Karpas-422 (cell line): ENCODE measurements around the gene PDE6A. TPM values are rescaled to one million over a fixed set of nuclear protein-coding genes. Genes with fewer than 3 reads are reported as not detected.

Experiments
- DNase-seq: peaks from one replicate; pipeline ENCODE4 v3.0.0-alpha.2; 2015
- H2AFZ ChIP-seq: fragments of 200-600 bp; sonication (generic); 2 replicates; pipeline ENCODE4 v1.6.1; 2014; ENCODE audit warnings: antibody characterized with exemption, low read length, mixed read lengths
- H3K27ac ChIP-seq: fragments of 200-600 bp; sonication (generic); 2 replicates; pipeline ENCODE4 v1.5.1; 2014; ENCODE audit warnings: mild to moderate bottlenecking, low read length, moderate library complexity
- H3K27me3 ChIP-seq: fragments of 200-600 bp; sonication (generic); 2 replicates; pipeline ENCODE4 v1.6.1; 2014; ENCODE audit warnings: low read length, mixed read lengths
- H3K36me3 ChIP-seq: fragments of 200-600 bp; sonication (generic); 2 replicates; pipeline ENCODE4 v1.6.1; 2014; ENCODE audit warnings: low read length, mixed read lengths; ENCODE audit not compliant: insufficient read depth
- H3K4me1 ChIP-seq: fragments of 200-600 bp; sonication (generic); 2 replicates; pipeline ENCODE4 v1.6.1; 2014; ENCODE audit warnings: mild to moderate bottlenecking, low read length, mixed read lengths
- H3K4me2 ChIP-seq: fragments of 200-600 bp; sonication (generic); 2 replicates; pipeline ENCODE4 v1.6.1; 2014; ENCODE audit warnings: low read length, low read depth, mild to moderate bottlenecking; ENCODE audit not compliant: poor library complexity, severe bottlenecking
- H3K4me3 ChIP-seq: fragments of 200-600 bp; sonication (generic); 2 replicates; pipeline ENCODE4 v1.5.1; 2014; ENCODE audit warnings: mild to moderate bottlenecking, antibody characterized with exemption, low read length, mixed read lengths
- H3K79me2 ChIP-seq: fragments of 200-600 bp; sonication (generic); 2 replicates; pipeline ENCODE4 v1.6.1; 2014; ENCODE audit warnings: mild to moderate bottlenecking, low read length, mixed read lengths
- H3K9ac ChIP-seq: fragments of 200-600 bp; sonication (generic); 2 replicates; pipeline ENCODE4 v1.6.0; 2014; ENCODE audit warnings: low read length
- H3K9me2 ChIP-seq: fragments of 200-600 bp; sonication (generic), shearing (Covaris generic); replicated peaks from 2 replicates; pipeline ENCODE4 v1.6.0; 2014; ENCODE audit warnings: mild to moderate bottlenecking, low read length, moderate library complexity; ENCODE audit not compliant: insufficient read depth
- H3K9me3 ChIP-seq: fragments of 300-700, 200-600 bp; sonication (generic); 2 replicates; pipeline ENCODE4 v1.6.1; 2014; ENCODE audit warnings: low read length, mixed read lengths
- H4K20me1 ChIP-seq: fragments of 200-600 bp; sonication (generic); 2 replicates; pipeline ENCODE4 v1.6.1; 2014; ENCODE audit warnings: mild to moderate bottlenecking, antibody characterized with exemption, low read length, low read depth; ENCODE audit not compliant: insufficient read depth
- total RNA-seq: library from RNA; depleted of rRNA; stranded (reverse); fragments of >200 nt; shearing (Covaris generic); gene quantifications from 2 replicates; pipeline ENCODE4 v1.2.3, GENCODE V29; 2014; ENCODE audit warnings: low replicate concordance

Gene PDE6A
- total RNA-seq, 1 experiment from 2014 or later, result not detected

DNA sequence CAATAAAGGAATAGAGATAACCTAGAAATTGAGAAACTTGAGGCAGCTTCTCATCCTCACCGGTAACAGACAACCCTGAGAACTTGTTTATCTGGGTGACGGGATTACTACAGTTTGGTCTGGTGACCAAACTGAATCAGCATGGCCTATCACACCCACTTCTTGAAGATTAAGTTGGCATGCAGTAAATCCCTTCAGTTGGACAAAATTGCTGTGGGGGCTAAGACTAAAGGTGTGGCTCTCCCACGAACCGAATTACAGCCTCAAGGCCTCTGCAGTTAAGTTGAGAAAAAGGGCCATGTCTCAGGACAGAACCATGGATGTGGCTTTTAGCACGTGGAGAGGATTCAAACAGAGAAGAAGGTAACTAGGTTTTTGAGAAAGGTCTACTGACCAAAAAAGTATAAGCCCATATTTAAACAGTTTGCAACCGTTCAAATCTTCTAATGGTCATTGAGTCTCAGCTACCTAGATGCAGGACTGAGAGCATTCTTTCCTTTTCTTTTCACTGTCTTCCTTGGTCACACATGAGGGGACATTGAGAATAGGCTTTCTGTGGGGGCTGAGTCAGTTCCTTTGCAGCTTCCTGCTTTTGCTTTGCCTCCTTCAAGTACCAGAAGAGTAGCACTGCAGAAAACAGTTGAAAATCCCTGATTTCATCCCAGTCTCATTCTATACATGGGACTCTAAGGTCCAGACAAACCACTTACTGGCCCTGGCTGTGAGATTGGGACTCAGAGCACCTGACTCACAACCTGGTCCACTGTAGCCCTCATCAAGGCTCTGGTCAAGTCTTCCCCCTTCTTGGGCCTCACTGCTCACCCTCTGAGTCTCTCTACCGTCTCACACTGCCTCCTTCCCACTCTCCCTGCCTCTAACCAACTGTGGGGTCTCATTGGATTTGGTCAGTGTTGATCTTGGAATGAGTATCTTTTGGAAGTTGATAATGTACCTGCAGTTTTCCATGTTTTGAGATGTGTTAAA is 30.9 kb downstream of the PDE6A start:
- Histone ChIP-seq H2AFZ (no peak overlapping the region), H3K9me3 (no peaks in the 10 kb centered on the region), H3K79me2 (no peaks in the 10 kb centered on the region), H3K4me2 (no peak overlapping the region), H4K20me1 (no peaks in the 10 kb centered on the region), H3K9ac (no peak overlapping the region), H3K36me3 (no peaks in the 10 kb centered on the region), H3K27ac (no peak overlapping the region), H3K27me3 (no peaks in the 10 kb centered on the region), H3K4me1 (0 out of 2 replicates have a peak, but pooled peaks cover 2% of the 10 kb centered on the region), H3K4me3 (no peak overlapping the region), H3K9me2 (no peaks in the 10 kb centered on the region)
- DNase-seq, result no peak

DNA sequence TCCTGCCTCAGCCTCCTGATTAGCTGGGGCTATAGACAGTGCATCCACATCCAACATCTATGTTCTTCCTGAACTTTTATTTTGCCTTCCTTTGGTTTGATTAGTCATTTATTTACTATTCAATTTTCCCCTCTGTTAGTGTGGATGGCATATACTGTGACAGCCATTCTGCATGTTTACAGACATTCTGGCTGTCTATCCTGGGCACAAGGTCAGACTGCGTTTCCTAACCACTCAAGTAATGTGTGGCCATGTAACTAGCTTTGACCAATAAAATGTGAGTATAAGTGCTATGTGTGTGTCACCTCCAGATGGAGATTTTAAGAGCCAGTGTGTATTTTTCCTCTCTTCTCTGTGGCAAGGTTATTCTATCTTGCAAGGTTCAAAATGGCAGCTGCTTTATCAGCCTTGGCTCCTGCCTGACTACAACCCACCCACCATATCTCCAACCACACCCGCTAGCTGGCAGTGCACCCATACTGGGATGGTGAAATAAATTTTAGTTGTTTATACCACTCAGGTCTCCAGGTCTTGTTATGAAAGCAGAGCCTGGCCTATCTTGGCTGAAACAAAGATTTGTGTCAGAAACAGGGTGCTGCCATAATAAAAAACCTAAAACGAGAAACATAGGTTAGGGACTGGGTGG is 32.2 kb downstream of the PDE6A start:
- Histone ChIP-seq H3K27ac (no peak overlapping the region), H3K9ac (no peak overlapping the region), H3K79me2 (no peaks in the 10 kb centered on the region), H3K9me3 (no peaks in the 10 kb centered on the region), H3K27me3 (no peaks in the 10 kb centered on the region), H3K4me2 (no peak overlapping the region), H3K36me3 (no peaks in the 10 kb centered on the region), H3K9me2 (no peaks in the 10 kb centered on the region), H3K4me3 (no peak overlapping the region), H4K20me1 (no peaks in the 10 kb centered on the region), H3K4me1 (0 out of 2 replicates have a peak, but pooled peaks cover 2% of the 10 kb centered on the region), H2AFZ (no peak overlapping the region)
- DNase-seq, result no peak

DNA sequence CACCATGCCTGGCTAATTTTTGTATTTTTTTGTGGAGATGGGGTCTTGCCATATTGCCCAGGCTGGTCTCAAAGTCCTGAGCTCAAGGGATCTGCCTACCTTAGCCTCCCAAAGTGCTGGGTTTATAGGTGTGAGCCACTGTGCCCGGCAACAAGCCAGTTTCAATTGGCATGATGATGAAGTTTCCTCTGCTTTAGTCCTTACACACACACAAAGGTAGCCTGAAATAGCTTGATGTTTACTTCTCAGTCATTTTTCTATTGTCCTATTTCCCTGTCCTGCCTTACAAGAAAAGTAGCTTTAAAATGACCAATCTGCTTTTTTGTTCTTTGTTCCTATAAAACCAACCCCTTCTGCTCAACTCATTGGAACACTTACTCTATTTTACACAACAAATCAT is 33.6 kb downstream of the PDE6A start:
- no peak overlapping the region for H3K9ac ChIP-seq
- H3K9me2 ChIP-seq, result no peaks in the 10 kb centered on the region

DNA sequence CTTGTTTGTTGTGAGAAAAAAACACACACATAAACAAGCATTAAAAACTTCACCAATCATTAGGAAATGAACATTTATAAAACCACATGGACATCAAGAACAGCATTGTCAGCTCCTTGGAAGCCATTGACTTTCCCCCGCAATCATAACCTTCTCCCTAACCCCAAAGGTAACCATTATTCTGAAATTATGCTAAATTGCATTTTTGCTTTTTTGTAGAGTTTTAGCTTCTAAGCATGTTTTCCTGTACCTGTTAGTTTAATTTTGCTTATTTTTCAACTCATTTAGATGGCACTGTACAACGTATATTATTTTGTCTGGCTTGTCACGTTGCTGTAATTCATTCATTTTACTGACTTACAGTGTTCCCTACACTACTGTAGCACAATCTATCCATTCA is 36.8 kb downstream of the PDE6A start:
- Histone ChIP-seq H3K4me2 (no peak overlapping the region), H3K9me3 (no peaks in the 10 kb centered on the region), H3K9me2 (no peaks in the 10 kb centered on the region), H3K9ac (no peak overlapping the region), H3K4me1 (no peaks in the 10 kb centered on the region), H3K27ac (no peak overlapping the region), H3K4me3 (no peak overlapping the region), H3K27me3 (no peaks in the 10 kb centered on the region), H3K79me2 (no peaks in the 10 kb centered on the region), H4K20me1 (no peaks in the 10 kb centered on the region), H3K36me3 (no peaks in the 10 kb centered on the region), H2AFZ (no peak overlapping the region)
- no peak for DNase-seq

More for the DNA sequence above, 33.6 kb downstream of the PDE6A start:
- H2AFZ ChIP-seq, result no peak overlapping the region
- no peaks in the 10 kb centered on the region for H3K36me3 ChIP-seq
- no peaks in the 10 kb centered on the region for H3K27me3 ChIP-seq
- DNase-seq, result no peak
- H3K9me3 ChIP-seq, result no peaks in the 10 kb centered on the region
- no peak overlapping the region for H3K4me2 ChIP-seq
- H3K27ac ChIP-seq, result no peak overlapping the region
- 0 out of 2 replicates have a peak, but pooled peaks cover 2% of the 10 kb centered on the region for H3K4me1 ChIP-seq
- H4K20me1 ChIP-seq, result no peaks in the 10 kb centered on the region
- H3K4me3 ChIP-seq, result no peak overlapping the region
- H3K79me2 ChIP-seq, result no peaks in the 10 kb centered on the region

DNA sequence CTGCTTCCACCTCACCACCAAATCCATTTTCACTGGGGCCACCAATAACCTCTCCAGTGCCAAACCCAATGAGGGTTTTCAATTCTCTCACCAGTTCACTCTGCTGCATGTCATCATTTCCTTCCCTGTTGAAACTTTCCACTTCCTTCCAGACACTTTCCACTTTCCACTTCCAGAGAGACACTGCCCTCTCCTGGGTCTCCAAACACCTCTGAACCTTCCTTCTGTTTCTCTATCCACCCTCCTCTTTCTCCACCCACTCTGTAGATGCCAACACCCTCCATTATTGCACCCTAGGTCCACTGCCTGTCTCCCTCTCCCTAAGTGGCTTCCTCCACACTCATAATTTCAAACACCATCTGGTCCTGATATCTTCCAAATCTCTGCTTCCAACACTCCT is 39.6 kb downstream of the PDE6A start:
- no peak overlapping the region for H3K9ac ChIP-seq

DNA sequence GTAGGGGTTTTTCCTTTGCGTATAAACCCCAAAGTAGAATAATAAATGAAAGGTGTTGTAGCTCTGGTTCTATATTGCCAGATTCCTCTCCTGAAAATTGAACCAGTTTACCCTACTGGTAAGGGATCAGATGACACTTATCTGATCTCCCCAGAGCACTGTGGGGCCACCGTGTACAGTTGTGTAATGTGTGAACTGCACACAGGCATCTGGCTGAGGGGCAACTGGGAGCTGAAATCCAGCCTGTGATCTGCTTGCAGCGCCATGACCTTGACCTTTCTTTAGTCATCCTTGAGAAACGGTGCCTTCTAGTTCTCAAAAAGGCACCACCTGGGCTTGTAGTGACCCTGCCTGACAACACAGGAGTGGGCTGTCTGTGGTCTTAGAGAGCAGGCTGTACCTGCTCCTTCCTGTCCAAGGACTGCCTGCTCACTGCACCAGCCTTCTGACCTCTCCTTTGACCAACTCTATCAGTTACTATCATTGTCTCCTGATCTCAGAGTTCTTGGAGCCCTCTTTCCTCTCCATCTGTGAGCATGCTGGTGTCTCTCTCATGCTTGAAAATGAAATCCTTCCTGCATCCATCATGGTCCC is 40.2 kb downstream of the PDE6A start:
- no peak overlapping the region for H2AFZ ChIP-seq
- H3K4me2 ChIP-seq, result no peak overlapping the region
- H3K79me2 ChIP-seq, result no peaks in the 10 kb centered on the region

More for the DNA sequence above, 39.6 kb downstream of the PDE6A start:
- no peak overlapping the region for H3K4me3 ChIP-seq
- no peaks in the 10 kb centered on the region for H4K20me1 ChIP-seq
- H3K79me2 ChIP-seq, result no peaks in the 10 kb centered on the region
- H3K9me3 ChIP-seq, result no peaks in the 10 kb centered on the region
- H2AFZ ChIP-seq, result no peak overlapping the region
- no peak overlapping the region for H3K4me2 ChIP-seq
- no peaks in the 10 kb centered on the region for H3K27me3 ChIP-seq
- no peak for DNase-seq
- H3K4me1 ChIP-seq, result no peaks in the 10 kb centered on the region
- no peak overlapping the region for H3K27ac ChIP-seq
- no peaks in the 10 kb centered on the region for H3K36me3 ChIP-seq
- H3K9me2 ChIP-seq, result no peaks in the 10 kb centered on the region

DNA sequence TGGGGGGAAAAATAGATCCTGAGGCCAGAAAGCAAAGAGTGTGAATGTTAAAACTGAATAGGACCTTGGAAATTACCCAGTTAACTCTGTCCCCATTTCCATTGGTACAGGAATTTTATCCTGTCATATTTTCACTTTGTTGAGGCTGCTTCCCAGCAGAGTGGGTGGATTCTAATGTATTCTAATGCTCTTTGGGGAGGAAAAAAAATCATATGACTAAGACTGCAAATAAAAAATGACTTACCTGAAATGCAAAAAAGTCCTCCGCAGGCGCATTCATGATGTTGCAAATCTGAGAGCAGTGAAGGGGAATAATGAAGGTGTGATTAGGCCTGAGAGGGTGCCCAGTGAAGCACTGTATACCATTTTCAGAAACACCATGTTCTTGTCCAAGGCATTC is 41.2 kb downstream of the PDE6A start:
- H3K9me2 ChIP-seq, result no peaks in the 10 kb centered on the region
- H3K36me3 ChIP-seq, result no peaks in the 10 kb centered on the region
- DNase-seq, result no peak
- H3K9me3 ChIP-seq, result no peaks in the 10 kb centered on the region
- no peaks in the 10 kb centered on the region for H3K27me3 ChIP-seq
- no peaks in the 10 kb centered on the region for H3K79me2 ChIP-seq
- no peak overlapping the region for H3K4me3 ChIP-seq
- H2AFZ ChIP-seq, result no peak overlapping the region
- H4K20me1 ChIP-seq, result no peaks in the 10 kb centered on the region
- no peak overlapping the region for H3K27ac ChIP-seq
- no peak overlapping the region for H3K4me2 ChIP-seq
- H3K4me1 ChIP-seq, result no peaks in the 10 kb centered on the region
- no peak overlapping the region for H3K9ac ChIP-seq

More for the DNA sequence above, 40.2 kb downstream of the PDE6A start:
- H3K36me3 ChIP-seq, result no peaks in the 10 kb centered on the region
- no peaks in the 10 kb centered on the region for H4K20me1 ChIP-seq
- H3K9me3 ChIP-seq, result no peaks in the 10 kb centered on the region
- no peak for DNase-seq
- no peak overlapping the region for H3K27ac ChIP-seq
- H3K9ac ChIP-seq, result no peak overlapping the region
- no peaks in the 10 kb centered on the region for H3K4me1 ChIP-seq
- no peaks in the 10 kb centered on the region for H3K27me3 ChIP-seq
- H3K4me3 ChIP-seq, result no peak overlapping the region
- no peaks in the 10 kb centered on the region for H3K9me2 ChIP-seq

DNA sequence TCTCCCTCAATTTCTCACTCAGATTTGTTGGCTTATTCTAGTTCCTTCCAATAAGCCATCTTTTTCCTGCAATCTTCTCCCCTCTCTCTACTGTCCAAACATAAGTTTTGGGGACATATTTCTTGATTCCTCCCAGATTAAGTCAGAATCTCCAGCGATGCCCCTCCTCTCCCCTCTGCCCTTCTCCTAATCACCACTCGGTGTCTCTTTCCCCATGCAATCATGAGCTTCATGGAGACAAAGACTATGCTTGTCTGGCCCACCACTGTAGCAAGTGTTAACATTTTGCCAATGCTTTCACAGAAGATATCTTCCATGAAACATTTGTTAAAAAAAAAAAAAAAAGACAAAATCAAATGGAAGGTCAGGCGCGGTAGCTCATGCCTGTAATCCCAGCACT is 42.4 kb downstream of the PDE6A start:
- no peak overlapping the region for H3K27ac ChIP-seq
- H3K4me1 ChIP-seq, result no peaks in the 10 kb centered on the region
- no peaks in the 10 kb centered on the region for H3K27me3 ChIP-seq
- no peak overlapping the region for H3K4me3 ChIP-seq
- no peak overlapping the region for H3K9ac ChIP-seq
- H2AFZ ChIP-seq, result no peak overlapping the region
- no peak overlapping the region for H3K4me2 ChIP-seq
- H3K79me2 ChIP-seq, result no peaks in the 10 kb centered on the region
- no peaks in the 10 kb centered on the region for H3K36me3 ChIP-seq
- H3K9me3 ChIP-seq, result no peaks in the 10 kb centered on the region
- DNase-seq, result no peak
- no peaks in the 10 kb centered on the region for H4K20me1 ChIP-seq
- H3K9me2 ChIP-seq, result no peaks in the 10 kb centered on the region
